Esophagus muscularis mucosa (tissue), 4 donors: Measurements from ENCODE around the gene TNFRSF1A. TPM values are rescaled to one million over a fixed set of nuclear protein-coding genes. Genes with fewer than 3 reads are reported as not detected.

Experiments
- DNase-seq: peaks from one replicate; pipeline ENCODE4 v3.0.0-alpha.2; 2017; ENCODE audit errors: extremely low spot score
- H3K27ac ChIP-seq, 4 donors: fragments of 200-600 bp; sonication (generic); replicated peaks in 1 of 4; 1 replicate in 3 of 4; 2 replicates in 1 of 4; pipeline ENCODE4 v1.5.1; 2016 to 2019; ENCODE audit warnings: mild to moderate bottlenecking in 1 of 4
- H3K27me3 ChIP-seq, 4 donors: fragments of 200-600 bp; sonication (generic); one replicate each; pipeline versions ENCODE4 v1.5.1 to v1.6.0; 2016 to 2019
- H3K36me3 ChIP-seq, 4 donors: fragments of 200-600 bp; sonication (generic); one replicate each; pipeline ENCODE4 v1.5.1; 2016 to 2019
- H3K4me1 ChIP-seq, 4 donors: fragments of 200-600 bp; sonication (generic); one replicate each; pipeline ENCODE4 v1.5.1; 2016 to 2019
- H3K4me3 ChIP-seq, 4 donors: fragments of 200-600 bp; sonication (generic); 1 replicate in 2 of 4; 2 replicates in 2 of 4; pipeline ENCODE4 v1.5.1; 2016 to 2019; ENCODE audit warnings: mild to moderate bottlenecking in 4 of 4, moderate library complexity in 1 of 4
- H3K9me3 ChIP-seq, 4 donors: fragments of 200-600 bp; sonication (generic); 1 replicate in 3 of 4; 2 replicates in 1 of 4; pipeline ENCODE4 v1.5.1; 2016 to 2019
- EP300 ChIP-seq: sonication (generic); formaldehyde crosslinking; IDR thresholded peaks from one replicate; pipeline ENCODE4 v1.6.1; 2017; ENCODE audit warnings: antibody characterized with exemption
- POLR2A ChIP-seq: fragments of 450-650 bp; IDR thresholded peaks from one replicate; pipeline ENCODE4 v1.6.1; 2017; ENCODE audit warnings: antibody characterized with exemption, moderate library complexity, mild to moderate bottlenecking, low read depth
- POLR2AphosphoS5 ChIP-seq, 2 donors: sonication (generic); formaldehyde crosslinking; IDR thresholded peaks; one replicate each; pipeline ENCODE4 v1.6.1; 2017; ENCODE audit warnings: antibody characterized with exemption in 2 of 2
- WGBS: methylation state at CpG from one replicate; pipeline ENCODE4 v1.1.5; 2018; 5-methylcytosine and 5-hydroxymethylcytosine counted together
- intact Hi-C: fragments of 100-400 bp; cut with DNase I; formaldehyde crosslinking; loops from one replicate; pipeline ENCODE4 v1.15.1; 2023
- total RNA-seq, 4 donors: library from RNA; depleted of rRNA; stranded (reverse); fragments of >200 nt; gene quantifications; one replicate each; pipeline versions ENCODE4 v1.1.0 to v1.2.1, GENCODE V29; 2016
- TF ChIP-seq, protein P1 (sequence below), 3 experiments: fragments of 200-600 bp in 2 of 3; fragments of 450-650 bp in 1 of 3; sonication (generic) in 2 of 3; IDR thresholded peaks; one replicate each; pipeline ENCODE4 v1.5.1; 2017 to 2019; ENCODE audit warnings: antibody characterized with exemption in 3 of 3, mild to moderate bottlenecking in 2 of 3, moderate library complexity in 1 of 3

TNFRSF1A gene
- total RNA-seq, 4 donors from 2014 or later, result 146 to 464 (median 247) TPM

DNA sequence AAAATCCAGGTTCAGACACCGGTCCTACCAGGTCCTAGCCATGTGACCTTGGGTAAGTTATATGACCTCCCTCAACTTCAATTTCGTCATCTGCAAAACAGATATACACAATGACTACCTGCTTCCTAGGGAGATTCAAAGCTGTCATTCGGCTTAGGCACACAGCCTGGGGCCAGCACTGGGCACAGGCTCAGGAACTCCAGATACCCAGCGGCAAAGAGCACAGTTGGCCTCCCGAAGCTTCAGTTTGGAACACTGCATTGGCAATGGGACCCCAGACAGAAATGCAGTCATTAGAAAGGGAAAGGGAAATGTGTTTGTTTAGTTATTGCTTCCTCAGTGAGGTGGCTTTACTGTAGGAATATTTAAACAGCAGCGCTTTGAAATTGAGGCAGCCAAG lies 20.0 kb downstream of the TNFRSF1A start:
- H3K36me3 ChIP-seq, result peaks cover 0 to 3% (median 0%) of the 10 kb centered on the region in 4 donors
- peaks cover 48 to 51% (median 50%) of the 10 kb centered on the region in 4 donors for H3K4me1 ChIP-seq
- H3K4me3 ChIP-seq, result no peak overlapping the region
- TF ChIP-seq EP300 (no peak), POLR2AphosphoS5 (IDR thresholded peaks at IDR 0.05) (no peak), POLR2A (no peak)
- TF ChIP-seq, protein P1, sequence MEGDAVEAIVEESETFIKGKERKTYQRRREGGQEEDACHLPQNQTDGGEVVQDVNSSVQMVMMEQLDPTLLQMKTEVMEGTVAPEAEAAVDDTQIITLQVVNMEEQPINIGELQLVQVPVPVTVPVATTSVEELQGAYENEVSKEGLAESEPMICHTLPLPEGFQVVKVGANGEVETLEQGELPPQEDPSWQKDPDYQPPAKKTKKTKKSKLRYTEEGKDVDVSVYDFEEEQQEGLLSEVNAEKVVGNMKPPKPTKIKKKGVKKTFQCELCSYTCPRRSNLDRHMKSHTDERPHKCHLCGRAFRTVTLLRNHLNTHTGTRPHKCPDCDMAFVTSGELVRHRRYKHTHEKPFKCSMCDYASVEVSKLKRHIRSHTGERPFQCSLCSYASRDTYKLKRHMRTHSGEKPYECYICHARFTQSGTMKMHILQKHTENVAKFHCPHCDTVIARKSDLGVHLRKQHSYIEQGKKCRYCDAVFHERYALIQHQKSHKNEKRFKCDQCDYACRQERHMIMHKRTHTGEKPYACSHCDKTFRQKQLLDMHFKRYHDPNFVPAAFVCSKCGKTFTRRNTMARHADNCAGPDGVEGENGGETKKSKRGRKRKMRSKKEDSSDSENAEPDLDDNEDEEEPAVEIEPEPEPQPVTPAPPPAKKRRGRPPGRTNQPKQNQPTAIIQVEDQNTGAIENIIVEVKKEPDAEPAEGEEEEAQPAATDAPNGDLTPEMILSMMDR (IDR thresholded peaks at IDR 0.05), result no peak
- intact Hi-C loops, result no loop called here
- no peaks in the 10 kb centered on the region for H3K27me3 ChIP-seq
- H3K9me3 ChIP-seq, result no peaks in the 10 kb centered on the region
- 89% methylated on average over 6 of the region's 6 CpGs for WGBS
- DNase-seq, result no peak
- H3K27ac ChIP-seq, result peak overlapping the region in 3 of 4 donors; percentile 74 to 93 (median 78)

DNA sequence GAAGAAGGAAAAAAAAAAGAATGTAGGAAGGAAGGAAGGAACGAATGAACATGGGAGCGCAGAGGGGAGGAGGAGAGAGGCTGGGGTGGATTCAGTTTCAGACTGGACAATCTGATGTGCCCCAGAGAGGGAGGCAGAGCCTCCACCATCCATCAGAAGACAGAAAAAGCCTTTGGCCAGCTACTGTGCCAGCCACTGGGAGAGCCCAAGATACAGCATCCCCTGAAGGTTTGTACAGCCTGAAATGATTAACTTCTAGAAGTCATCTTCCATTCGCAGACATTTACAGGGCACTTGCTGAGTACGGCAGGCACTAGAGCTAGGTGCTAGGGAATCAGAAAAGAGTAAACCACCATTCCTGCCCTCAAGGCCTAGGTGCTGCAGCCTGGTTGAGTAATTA lies 22.4 kb downstream of the TNFRSF1A start:
- DNase-seq, result no peak
- no peak overlapping the region for H3K4me3 ChIP-seq
- 97% methylated on average over 4 of the region's 4 CpGs for WGBS
- TF ChIP-seq POLR2AphosphoS5 (IDR thresholded peaks at IDR 0.05) (no peak), POLR2A (no peak), EP300 (no peak)
- TF ChIP-seq, protein P1 (IDR thresholded peaks at IDR 0.05), result no peak
- H3K27ac ChIP-seq, result no peak overlapping the region
- H3K27me3 ChIP-seq, result no peaks in the 10 kb centered on the region
- H3K4me1 ChIP-seq, result peaks cover 24 to 27% (median 26%) of the 10 kb centered on the region in 4 donors
- intact Hi-C loops, result no loop called here
- H3K36me3 ChIP-seq, result no peaks in the 10 kb centered on the region
- no peaks in the 10 kb centered on the region for H3K9me3 ChIP-seq

DNA sequence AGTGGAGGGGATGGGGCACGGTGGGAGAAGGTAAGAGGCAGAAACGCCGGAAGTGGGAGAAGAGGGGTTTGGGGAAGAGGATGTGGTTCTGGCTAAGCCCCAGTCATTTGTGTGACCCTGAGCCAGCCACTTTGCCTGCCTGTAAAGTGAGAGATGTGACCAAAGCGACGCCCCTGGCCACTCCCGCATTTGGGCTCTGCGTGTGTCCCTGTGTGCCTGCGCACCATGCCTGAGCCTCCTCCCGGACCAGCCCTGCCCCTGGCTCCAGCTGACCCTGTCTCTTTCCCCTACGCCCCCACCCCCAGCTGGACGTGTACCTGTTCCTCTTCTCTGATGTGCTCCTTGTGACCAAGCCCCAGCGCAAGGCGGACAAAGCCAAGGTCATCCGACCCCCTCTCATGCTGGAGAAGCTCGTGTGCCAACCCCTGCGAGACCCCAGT lies 23.4 kb downstream of the TNFRSF1A start:
- Histone ChIP-seq H3K27ac (no peak overlapping the region), H3K4me1 (peaks cover 14 to 17% (median 16%) of the 10 kb centered on the region in 4 donors), H3K36me3 (no peaks in the 10 kb centered on the region), H3K9me3 (no peaks in the 10 kb centered on the region), H3K27me3 (no peaks in the 10 kb centered on the region), H3K4me3 (no peak overlapping the region)
- intact Hi-C loops, result no loop called here
- no peak for DNase-seq
- 86% methylated on average over 16 of the region's 16 CpGs for WGBS
- TF ChIP-seq, protein P1 (IDR thresholded peaks at IDR 0.05), result no peak
- TF ChIP-seq EP300 (no peak), POLR2A (no peak), POLR2AphosphoS5 (IDR thresholded peaks at IDR 0.05) (no peak)

DNA sequence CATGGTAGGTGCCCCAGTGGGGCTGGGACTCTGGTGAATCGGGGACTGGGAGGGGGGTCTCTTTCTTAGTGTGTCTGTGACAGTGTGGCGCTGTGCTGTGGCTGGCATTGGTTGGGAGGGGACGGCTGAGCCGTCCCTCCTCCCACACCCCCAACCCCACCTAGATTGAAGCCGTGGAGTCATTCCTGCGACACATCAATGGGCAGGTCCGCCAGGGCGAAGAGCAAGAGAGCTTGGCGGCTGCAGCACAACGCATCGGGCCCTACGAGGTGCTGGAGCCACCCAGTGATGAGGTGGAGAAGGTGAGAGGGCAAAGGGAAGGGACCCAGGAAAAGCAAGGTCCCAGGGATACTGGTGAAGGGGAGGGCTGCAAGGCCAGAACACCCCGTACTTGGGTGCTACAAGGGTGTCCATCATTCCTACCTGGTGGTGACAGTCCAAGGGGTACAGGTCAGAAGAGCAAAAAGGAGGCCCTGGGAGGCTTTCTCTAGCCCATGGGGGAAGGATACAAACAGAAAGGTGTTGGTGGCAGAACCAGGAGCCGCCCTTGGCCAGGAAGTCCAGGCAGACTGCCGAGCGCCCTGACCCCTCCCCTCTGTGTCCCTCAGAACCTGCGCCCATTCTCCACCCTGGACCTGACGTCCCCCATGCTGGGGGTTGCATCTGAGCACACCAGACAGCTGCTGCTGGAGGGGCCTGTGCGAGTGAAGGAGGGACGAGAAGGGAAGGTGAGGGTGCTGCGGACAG lies 24.0 kb downstream of the TNFRSF1A start:
- DNase-seq, result no peak
- intact Hi-C loops, result no loop called here
- 83% methylated on average over 17 of the region's 21 CpGs for WGBS
- no peaks in the 10 kb centered on the region for H3K9me3 ChIP-seq
- H3K27ac ChIP-seq, result no peak overlapping the region
- H3K36me3 ChIP-seq, result no peaks in the 10 kb centered on the region
- H3K27me3 ChIP-seq, result no peaks in the 10 kb centered on the region
- H3K4me3 ChIP-seq, result no peak overlapping the region
- TF ChIP-seq, protein P1 (IDR thresholded peaks at IDR 0.05), result no peak
- TF ChIP-seq EP300, result no peak
- TF ChIP-seq POLR2A, result no peak
- TF ChIP-seq POLR2AphosphoS5 (IDR thresholded peaks at IDR 0.05), result no peak
- peaks cover 8 to 12% (median 11%) of the 10 kb centered on the region in 4 donors for H3K4me1 ChIP-seq
